Measurements from ENCODE around the gene ST8SIA4.

GRCh38 chr5:100841358-100842076 lies 61.6 kb downstream of the ST8SIA4 start:
- TF ChIP-seq CTCF (IDR thresholded peaks at IDR 0.05; ENCODE audit: low read length) (no peak), EZH2 (optimal IDR thresholded peaks at IDR 0.05; ENCODE audit: low read depth, low read length) (no peak)
